Limb (tissue), 2 donors: Measurements from ENCODE around the gene RER1.

ENCODE experiments used
- DNase-seq, 2 donors: peaks; one replicate each; pipeline ENCODE4 v3.0.0-alpha.2; 2016; ENCODE audit errors: extremely low spot score in 2 of 2

RER1 gene

DNA sequence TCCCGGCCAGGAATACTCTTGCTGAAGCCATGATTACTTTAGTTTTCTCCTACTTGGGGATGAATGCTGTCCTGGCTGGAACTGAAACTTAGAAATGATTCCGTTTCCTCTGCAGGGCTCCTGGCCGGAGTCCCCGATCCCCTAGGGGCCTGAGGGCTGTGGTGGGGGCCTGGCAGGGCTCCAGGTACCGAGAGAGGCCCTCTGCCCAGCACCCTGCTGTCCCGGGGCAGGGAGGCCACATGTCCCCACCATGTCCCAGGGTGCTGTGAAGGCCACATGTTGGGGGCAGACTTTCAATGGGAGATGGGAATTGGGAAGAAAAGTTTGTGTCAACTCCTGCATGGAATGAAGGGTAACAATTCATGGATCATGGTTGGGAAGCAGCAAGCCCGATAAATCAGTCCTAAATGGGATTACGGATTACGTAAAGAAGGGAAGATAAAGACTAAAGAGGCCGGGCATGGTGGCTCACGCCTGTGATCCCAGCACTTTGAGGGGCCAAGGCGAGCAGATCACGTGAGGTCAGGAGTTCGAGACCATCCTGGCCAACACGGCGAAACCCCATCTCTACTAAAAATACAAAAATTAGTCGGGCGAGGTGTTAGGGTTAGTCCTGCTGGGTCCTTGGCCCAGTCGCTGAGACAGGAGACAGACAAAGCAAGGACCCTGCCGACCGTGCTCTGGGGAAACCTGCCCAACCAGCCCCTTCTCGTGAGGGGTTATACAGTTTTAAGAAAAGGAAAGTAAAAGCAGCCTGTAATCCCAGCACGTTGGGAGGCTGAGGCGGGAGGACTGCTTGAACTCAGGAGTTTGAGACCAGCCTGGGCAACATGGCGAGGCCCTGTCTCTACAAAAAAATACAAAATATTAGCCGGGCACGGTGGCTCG is 37.8 kb upstream of the RER1 start:
- DNase-seq = no peak

DNA sequence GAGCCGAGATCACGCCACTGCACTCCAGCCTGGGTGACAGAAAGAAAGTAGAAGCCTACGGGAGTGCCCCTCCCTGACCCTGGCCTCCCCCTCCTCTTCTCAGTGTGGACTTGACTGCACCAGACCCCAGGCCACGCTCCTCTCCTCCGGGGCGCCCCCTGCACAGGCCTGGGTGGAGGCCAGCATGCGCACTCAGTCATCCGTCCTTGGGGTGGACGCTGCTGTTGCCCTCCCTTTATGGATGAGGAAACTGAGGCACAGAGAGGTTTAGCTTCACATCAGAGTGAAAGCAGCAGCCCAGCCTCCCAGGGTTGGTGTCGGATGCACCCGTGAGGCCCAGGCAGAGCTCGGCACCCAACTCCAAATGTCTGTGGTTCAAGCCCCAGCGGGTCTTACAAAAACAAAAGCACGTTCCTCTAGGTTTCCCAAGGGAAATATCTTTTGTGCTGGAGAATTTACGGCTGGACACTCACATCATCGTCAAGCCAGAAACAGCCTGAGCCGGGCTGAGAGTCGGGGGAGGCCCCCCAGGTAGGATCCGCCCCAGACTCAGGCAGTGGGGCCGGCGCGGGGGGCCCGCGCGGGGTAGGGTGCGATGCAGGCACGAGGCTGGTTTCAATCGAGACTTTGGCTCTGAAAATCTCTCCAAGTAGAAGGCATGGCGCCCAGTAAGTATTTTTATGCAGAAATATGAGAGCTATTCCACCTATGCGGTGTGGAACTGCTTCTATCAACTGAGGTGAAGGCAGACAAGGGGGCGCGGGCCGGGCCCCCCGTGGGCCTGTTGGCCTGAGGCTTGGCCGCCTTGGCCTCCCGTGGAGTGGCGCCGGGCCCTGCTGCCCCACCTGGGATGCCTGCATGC is 36.9 kb upstream of the RER1 start:
- peak; percentile 63 to 75 for DNase-seq

DNA sequence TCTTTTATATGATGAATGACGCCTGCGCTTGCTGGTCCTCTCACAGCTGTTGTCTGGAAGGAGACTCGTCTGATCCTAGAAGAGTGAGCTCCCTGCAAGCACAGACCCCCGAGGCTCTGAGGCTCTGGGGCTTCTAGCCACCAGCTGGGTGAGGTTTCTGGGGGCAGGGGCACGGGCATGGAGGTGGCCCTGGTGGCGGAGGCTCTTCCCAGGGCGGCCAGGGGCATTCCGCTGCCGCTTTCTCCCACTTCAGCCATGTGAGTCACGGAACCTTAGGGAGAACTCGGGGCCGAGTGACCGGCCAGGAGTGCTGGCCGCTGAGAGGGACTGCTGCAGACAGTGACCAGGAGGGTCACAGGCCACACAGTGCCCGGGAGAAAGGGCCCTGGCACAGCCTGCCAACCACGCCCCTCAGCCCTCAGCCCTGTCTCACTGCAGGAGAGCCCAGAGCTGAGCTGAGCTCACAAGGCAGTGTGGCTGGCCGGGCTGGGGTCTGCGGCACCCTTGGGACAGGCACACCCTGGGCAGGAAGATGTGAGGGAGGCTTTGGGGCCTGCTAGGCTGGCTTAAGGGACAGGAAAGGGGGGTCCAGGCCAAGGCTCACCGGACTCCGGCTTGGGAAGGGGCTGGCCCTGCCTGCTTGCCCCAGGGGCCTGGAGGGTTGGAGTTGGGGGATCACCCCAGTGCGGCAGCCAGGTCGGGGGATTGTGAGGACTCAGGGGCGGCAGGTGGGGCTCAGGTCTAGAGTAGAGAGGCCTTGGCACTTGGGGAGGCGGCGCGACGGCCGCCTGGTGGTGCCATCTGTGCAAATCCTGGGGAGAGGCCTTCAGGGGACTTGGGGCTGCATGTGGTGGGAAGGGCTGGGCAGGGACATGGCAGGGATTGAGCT is 36.0 kb upstream of the RER1 start:
- no peak for DNase-seq

DNA sequence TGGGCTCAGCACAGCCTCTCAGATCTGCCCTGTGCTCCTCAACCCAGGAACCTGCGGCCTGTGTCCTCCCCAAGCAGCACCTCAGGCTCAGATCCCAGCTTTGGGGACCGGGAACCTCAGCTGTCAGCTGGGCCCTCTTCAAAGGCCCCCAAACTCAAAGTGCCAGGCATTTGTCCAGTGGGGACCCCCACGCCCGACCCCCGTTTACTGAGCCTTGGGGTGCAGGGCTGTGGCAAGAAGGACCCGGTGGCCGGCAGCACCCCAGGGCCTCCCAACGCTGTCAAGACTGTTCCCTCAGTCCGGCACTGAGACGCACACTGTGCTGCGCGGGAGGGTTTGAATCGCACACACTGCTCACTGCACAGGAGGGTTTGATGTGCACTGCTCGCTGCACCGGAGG is 35.2 kb upstream of the RER1 start:
- DNase-seq = no peak

DNA sequence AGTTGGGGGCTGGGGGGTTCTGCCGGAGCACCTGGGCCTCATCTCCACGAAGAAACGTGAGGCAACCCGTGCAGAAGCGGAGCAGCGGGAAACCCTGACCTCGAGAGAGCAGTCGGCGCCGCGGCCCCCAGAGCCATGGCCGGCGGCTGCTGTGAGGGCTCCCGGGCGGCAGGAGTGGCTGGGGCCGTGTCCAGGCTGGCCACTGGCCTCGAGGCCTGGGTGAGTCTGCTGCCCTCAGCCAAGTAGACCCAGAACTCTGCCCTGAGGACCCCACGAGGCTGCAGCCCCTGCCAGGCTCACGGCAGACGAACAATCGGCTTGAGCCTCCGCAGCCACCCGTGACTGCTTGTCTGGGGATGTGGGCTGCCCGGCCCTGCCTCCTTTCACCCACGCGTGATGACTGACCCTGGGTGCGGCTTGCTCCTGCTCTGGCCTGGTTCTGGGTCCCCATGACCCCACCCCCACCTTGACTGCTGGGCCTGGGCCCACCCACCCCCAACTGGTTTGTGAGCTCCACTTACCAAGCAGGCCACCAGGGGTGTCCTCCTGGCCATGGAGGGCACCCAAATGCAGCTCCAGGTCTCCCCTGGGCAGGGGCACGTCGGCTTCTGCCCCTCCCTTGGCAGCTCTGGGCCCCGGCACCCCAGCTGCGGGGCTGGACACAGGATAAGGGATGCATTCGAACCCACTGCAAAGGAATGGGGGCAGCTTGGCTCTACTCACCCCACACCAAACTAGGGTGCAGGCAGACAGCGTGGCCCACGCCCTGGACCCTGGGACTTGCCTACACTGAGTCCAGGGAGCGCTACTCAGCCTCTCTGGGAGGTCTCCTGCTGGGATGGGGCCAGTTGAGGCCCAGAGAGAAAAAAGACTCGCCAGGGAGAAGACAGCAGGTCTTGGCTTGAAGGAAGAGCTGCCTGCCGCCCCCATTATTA is 34.5 kb upstream of the RER1 start:
- no peak for DNase-seq

DNA sequence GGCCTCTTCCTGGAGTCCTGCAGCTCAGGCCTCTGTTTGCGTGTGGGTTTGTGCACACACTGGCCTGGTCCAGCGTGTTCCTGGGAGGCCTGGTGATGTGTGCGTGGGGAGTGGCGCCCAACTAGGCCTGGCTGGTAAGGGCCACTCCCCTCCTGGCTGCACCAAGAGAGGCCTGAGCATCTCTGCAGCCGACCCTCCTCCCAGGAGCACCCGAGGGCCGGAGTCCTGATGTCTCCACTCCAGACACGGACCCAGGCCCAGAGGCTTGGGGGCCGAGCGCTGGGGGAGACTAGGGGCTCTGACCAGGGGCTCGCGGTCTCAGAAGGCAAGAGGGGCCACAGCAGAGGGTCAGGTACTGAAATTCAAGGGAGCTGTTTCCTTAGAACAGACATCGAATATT is 33.6 kb upstream of the RER1 start:
- no peak for DNase-seq

DNA sequence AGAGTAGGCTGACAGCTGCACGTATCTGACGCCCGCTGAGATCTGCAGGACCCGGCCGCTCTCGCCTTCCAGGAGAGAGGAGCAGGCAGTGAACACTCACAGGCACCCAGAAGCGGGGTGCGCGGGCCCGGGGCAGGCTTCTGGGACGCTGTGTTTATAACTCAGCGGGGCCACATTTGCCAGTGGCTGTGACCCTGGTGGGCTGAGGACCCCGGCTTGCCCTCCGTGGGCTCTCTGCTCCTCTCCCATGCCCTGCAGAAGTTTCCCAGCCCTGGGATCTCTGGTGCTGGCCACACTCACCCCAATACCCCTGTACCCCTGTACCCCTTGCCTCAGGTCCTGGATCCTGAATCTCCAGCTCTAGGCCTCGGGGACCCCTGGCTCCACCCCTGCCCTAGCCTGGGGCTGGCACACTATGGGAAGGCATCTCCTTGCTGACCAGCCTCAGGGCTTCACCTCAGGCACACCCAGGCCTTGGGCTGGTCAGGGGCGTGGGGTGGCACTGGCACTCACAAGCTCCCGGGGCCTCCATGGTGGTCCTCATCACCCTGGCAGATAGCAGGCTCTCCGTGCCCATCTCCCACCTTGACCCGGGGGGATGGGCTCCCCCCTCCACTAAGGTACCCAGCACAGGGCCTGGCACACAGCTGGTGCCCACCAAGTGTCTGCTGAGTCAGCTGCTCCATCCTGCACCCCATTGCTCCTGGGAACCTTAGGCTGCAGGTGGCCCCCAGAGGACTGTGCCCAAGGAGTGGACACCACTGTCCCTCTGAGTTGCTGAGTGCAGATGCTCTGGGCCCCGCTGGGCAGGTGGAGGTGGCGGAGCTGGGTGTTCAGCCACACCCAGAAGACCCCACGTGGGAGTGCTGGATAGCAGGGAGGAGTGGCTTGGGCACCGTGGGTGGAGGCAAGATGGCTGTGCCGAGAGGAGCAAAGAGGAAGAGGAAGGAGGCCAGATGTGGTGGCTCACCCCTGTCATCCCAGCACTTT is 32.7 kb upstream of the RER1 start:
- DNase-seq = no peak

DNA sequence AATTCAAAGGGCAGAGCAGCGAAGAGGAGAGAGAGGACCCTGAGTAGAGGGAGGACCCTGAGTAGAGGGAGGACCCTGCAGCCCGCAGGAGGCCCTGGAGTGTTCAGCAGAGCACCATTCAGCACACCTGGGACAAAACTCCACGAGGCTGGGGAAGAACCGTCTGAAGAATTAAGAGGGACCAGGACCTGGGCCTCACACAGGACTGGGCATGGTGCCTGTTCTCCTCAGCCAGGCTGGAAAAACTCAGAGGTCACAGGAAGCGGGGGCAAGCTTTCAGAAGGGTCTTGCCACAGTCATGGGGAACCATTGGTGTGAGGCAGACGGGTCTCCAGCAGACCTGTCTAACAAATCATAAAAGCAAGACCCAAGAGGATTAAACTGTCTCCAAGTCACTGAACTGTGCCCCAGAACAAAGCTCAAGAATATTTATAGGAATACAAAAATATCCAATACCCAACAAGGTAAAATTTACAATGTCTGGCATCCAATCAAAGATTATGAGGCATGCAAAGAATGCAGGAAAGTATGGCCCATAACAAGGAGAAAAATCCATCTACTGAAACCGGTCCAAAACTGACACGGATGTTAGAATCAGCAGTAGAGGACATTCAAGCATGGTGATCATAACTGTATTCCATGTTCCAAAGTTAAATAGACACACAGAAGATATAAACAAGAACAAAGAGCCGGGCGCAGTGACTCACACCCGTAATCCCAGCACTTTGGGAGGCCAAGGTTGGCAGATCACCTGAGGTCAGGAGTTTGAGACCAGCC is 30.9 kb upstream of the RER1 start:
- no peak for DNase-seq

DNA sequence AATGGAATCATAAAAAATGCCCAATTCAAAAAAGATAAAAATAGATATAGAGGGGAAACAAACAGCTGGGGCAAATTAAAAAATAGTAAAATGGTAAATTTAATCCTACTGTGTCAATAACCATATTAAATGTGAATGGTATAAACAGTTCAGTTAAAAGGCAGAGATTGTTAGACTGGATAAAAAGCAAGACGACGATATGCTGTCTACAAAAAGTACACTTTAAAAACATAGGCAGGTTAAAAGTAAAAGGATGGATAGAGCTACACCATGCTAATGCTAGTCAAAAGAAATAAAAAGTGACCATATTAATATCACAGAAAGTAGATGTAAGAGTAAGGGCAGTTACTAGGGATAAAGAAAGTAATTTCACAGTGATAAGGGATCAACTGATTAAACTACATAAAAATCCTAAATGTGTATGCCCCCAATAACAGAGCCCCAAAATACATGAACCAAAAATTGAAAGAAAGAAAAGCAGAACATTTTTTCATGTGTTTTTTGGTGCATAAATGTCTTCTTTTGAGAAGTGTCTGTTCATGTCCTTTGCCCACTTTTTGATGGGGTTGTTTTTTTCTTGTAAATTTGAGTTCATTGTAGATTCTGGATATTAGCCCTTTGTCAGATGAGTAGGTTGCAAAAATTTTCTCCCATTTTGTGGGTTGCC is 27.7 kb upstream of the RER1 start:
- no peak for DNase-seq

DNA sequence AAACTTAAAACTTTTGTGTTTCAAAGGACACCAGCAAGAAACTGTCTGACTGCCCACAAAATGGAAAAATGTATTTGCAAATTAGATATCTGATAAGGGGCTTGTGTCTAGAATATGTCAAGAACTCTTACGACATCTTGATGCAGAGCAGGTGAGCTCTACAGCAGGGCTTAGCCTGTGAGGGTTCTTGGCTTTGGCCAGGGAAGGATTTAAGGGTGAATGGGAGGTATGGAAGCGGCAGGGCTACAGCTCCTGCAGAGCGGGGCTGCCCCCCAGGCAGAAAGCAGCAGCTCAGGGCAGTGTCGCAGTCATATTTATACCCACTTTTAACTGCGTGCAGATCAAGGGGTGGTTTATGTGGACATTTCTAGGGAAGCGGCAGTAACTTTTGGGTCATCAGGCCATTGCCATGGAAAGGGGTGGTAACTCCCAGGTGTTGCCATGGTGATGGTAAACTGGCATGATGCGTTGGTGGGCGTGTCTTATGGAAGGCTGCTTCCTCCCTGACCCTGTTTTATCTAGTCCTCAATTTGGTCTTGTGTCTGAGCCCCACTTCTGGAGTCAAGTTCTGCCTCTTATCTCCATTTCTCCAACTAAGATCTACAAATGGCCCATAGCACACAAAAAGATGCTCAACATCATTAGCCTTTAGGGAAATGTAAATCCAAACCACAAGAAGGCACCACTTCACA is 23.4 kb upstream of the RER1 start:
- DNase-seq = no peak

DNA sequence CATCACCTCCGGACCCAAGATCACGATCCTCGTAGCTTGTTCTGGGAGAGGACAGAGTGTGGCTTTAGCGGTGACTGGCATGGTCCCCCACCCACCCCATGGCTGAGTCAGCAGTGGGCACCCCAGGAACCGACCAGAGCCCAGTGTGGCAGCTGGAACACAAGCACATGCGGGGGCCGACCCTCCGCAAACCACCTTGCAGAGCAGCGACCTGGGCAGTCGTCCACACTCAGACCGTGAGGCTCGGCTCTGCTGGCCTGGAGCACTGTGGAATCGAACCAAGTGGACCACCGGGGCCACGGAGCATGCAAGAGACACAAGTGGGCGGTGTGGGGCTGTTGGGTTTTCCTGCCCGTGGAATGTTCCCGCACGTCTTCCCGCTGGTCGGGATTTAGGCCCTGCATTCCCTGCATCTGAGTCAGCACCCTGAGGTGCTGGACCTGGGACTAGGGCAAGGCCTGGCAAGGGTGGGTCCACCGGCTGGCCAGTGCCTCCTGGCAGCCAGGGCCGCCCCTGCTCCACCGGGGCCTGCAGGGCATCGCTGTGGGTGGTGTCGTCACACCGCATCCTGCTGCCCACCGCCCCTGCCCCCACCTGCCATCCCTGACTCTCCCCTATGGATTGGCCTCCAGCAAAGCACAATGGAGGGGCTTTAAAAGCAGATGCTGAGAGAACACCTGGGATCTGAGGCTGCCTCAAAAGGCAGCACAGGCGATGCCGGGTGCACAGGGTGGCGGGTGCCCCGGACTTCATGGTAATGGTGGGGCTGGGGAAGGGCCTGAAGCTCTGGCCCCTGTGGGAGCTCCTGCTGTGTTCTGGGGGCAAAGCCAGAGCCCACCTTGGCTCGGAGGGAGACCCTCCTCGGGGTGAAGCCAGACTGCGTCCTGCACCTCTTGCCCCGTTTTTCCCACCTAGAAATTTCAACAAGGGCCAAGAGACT is 18.8 kb upstream of the RER1 start:
- no peak for DNase-seq

DNA sequence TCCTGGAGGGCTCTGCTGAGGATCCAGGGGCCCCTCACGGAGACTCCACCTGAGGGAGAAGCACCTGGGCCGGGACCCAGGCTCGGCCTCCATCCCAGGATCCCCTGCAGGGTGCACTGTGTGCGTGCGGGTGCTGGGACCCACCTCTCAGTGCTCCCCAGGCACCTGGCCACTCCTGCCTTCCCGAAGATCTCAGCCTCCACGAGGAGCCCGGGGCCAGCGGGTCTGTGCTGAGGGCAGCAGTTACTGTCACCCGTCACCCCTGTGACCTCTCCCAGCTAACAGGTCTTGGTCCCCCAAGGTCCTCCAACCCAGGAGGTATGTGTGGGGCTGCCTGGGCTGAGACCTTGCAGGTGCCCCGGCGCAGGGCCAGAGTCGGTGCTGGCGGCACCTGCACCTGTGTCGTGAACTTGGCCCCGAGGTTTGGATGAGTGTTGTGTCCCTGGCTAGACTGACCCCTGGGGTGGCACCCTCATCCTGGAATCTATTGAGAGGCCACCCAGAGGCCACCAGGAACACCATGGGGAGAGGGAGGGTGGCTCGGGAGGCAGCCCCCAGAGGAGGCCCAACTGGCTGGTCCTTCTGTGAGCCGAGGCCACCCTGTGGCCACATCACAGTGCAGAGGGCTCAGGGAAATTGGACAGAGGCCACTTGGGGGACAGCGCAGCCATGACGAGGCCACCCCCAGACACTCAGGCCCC is 17.9 kb upstream of the RER1 start:
- no peak for DNase-seq

DNA sequence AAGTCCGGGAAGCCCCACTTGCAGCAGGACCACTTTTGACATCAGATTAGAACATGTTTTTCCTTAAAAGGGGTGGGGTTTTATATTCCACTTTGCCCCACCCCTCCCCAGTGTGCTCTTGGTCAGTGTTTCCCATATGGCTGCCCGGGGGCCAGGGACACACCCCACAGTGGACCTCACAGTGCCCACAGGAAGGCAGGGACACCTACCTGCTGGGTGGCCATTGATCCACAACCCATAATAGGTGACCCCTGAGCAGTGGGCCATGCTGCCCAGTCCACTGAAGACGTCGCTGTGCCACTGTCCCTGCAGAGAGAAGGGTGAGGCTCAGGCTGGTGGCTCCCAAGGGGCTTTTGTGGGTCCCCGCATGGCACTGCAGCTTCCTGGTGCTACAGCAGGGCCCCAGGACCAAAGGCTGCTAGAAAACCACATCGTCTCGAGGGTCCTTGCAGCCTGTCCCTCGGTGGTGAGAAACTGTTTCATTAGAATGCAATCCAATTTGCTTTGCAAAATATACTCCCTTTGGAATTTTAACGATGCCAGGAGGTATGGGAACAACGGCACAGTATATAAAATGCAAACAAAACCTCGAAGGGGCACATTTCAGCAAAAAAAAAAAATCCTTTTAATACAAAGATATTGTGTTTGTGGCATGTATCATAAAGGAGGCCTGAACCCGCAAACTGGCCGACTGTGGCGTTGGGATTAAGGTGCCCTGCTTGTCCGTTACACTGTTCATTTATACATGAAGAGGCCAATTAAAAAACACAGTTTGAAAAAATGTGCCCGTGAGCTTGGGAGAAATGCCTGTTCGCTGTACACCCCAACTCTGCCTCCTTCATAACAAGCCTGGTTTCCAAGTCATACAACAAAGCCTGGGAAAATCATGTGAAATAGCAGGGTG is 17.1 kb upstream of the RER1 start:
- DNase-seq = peak in 1 of 2 donors; percentile 20

DNA sequence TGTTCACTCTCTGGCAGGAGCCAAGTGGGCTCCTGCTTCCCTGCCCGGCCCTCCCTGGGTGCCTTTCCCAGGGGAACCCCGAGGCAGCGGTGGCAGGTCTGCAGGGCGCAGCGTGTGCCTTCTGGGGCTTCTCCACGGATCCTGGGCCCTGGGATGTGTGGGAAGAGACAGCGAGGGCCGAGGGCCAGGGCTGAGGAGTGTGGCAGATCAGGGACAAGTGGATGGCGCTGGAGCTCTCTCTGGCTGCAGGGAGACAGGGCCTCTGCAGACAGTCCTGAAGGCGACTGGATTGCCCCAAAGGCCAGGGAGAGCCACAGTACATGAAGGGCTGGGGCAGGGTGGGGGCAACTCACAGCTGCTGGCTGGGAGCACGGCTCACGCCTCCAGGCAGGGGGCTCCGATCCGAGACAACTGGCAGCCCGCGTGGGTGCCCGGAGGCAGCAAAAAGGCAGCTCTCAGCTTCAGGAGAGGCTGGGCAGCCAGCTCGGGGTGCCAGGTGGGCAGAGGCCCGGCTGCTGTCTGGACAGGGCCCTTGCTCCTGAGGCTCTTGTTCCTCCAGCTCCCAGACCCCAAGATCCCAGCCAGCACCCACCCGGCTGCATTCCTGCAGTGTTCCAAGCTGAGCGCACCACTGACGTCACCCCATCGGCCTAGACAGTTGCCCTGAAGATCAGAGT is 16.3 kb upstream of the RER1 start:
- DNase-seq = no peak
